Daoy (cell line): ENCODE measurements around the gene COPG2. TPM values are rescaled to one million over a fixed set of nuclear protein-coding genes. Genes with fewer than 3 reads are reported as not detected.
"Not testable (repeated sequence)": the region's sequence is repeated elsewhere in the genome, so short reads cannot be mapped to it uniquely, and the experiment has no call there.

Experiments used
- DNase-seq: peaks from one replicate; pipeline ENCODE4 v3.0.0-alpha.2; 2015; ENCODE audit warnings: low read depth
- total RNA-seq: library from RNA; depleted of rRNA; stranded (reverse); fragments of >200 nt; shearing (Covaris generic); gene quantifications from 2 replicates; pipeline ENCODE4 v1.2.3, GENCODE V29; 2014

The COPG2 gene
- total RNA-seq, 1 experiment from 2014 or later = 57.5 TPM

- no peak for DNase-seq
Measured at GRCh38 chr7:130649004-130649790, 19.4 kb downstream of the COPG2 start.

GRCh38 chr7:130648580-130648979 is 20.0 kb downstream of the COPG2 start:
- DNase-seq = no peak

DNA sequence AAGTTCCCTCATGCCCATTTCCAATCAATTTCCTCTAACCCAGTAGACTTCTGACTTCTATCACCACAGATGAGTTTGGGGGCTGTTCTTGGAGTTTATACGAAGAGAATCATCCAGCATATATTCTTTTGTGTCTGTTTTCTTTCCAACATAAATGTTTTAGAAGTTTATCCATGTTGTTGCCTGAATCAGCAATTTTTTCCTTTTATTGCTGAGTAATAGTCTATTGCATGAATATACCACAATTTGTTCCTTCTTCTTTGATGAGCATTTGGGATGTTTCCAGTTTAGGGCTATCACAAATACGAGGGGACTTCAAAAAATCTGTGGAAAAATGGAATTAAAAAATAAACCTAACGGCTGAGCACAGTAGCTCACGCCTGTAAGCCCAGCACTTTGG is 26.2 kb downstream of the COPG2 start:
- no peak for DNase-seq

DNA sequence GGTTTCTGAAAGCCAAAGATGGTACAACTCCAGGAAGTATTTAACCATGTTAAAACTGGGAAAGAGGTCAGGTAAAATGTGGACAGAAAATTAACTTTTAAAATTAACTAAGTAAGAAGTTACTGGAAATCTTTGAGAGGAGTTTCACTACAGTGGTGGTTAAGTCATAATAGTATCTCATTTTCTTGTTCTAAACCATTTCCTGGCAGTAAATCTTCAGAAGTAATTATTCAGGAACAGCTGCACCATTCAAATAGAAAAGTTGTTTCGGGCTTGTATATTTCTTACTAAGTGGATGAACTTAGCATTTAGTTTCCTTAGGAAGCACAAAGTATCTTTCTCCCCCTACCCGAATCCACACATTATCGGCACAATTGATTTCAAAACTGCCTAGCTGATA is 27.1 kb downstream of the COPG2 start:
- DNase-seq = no peak

DNA sequence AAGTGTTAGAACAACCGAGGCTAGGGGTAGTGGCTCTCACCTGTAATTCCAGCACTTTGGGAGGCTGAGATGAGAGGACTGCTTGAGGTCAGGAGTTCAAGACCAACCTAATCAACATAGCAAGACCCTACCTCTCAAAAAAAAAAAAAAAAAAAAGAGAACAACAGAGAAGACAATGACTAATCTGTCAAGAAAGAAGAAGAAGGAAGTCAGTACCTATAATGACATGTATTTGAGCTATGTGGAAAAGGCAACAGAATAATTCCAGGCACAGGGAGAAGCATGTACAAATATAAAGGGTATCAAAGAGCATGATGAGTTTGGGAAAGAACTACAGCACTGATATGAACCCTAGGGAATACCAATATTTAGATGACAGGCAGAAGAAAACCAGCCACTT is 27.5 kb downstream of the COPG2 start:
- no peak for DNase-seq

DNA sequence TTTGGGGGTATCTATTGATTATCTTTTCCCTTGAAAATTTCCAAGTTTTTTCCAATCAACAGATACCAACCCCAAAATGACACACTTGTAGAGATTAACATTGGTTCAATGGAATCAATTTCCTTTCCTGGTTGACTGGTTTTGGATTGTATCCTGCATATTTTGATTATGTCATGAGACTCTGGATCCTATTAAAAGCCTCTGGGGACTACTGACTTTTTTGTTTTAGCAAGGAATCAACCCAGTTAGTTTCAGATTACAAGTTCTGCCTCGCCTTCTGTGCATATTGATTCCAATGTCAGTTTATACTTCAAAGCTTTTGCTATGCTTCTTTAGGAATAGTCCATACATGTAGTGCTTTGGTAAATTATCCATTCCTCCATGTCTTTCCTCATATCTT is 29.2 kb downstream of the COPG2 start:
- no peak for DNase-seq

DNA sequence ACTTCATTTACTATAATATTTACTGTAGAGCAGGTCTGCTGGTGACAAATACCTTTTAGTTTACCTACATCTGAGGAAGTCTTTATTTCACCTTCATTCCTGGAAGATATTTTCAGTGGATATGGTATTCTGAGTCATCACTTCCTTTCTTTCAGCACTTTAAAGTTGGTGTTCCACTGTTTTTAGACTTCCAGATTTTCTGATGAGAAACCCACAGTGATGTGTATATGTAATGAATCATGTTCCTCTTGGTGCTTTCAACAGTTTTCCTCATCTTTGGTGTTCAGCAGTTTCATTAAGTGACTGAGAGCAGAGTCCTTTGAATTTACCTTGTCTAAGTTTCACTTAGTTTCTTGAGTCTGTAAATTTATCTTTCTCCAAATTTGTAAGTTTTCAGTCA is 36.4 kb downstream of the COPG2 start:
- peak; percentile 38 for DNase-seq

- DNase-seq = no peak
Measured at GRCh38 chr7:130628901-130629300, 39.6 kb downstream of the COPG2 start.

- no peak for DNase-seq
Measured at GRCh38 chr7:130627775-130628174, 40.8 kb downstream of the COPG2 start.

DNA sequence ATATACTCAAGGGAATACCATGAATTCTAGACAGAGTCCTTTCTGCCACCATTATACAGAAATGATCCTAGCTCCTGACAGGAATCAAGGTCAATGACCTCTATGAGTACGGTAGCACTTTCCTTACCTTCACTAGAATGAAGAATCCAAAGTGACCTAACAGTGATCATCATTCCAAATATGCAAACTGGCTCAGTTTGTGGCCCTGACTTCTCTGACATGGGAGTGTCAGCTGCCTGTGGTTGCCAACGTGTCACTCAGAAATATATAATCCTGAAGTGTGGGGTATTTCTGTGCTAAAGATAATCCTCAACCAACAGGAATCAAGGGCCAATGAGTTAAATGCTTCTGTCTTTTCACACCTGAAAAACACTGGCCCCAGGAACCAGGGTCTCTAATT is 45.7 kb downstream of the COPG2 start:
- DNase-seq = no peak

DNA sequence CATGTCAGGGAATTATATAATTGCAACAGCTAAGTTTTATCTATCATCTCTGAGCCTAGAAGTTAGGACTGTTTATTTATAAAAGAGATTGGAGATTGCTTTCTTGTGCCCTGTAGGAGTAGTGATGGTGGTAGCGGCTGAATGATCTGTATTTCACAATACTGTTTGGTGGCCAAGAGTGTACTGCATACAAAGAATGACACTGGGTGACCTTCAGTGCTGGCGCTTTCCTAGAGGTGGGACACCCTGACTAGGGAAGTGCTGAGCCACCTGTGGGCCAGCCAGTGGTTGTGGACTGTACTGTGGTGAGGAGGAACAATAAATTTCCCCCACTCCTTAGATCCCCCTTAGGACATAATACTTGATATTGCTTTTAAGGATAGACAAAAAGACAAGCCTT is 53.0 kb downstream of the COPG2 start:
- DNase-seq = no peak

- no peak for DNase-seq
Measured at GRCh38 chr7:130614449-130614848, 54.1 kb downstream of the COPG2 start.

DNA sequence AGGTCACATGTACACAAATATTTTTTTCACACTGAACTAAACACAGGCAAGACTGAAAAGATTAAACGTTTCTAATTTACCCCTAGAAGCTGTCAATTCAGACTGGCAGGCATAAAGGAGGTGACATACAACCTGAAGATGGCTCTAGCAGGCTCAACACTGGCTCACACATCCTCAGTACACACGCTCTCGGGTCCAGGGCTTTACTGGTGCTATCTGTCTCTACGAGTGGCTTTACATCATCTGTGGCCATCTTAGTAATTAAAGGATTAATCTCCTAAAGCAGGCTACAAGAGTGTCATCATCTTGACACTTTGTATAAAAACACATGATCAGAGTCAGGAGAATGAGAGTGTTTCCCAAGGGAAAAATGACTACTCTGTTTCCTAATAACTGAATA is 57.3 kb downstream of the COPG2 start:
- DNase-seq = no peak

GRCh38 chr7:130607066-130607465 is 61.5 kb downstream of the COPG2 start:
- DNase-seq = not testable (repeated sequence)

DNA sequence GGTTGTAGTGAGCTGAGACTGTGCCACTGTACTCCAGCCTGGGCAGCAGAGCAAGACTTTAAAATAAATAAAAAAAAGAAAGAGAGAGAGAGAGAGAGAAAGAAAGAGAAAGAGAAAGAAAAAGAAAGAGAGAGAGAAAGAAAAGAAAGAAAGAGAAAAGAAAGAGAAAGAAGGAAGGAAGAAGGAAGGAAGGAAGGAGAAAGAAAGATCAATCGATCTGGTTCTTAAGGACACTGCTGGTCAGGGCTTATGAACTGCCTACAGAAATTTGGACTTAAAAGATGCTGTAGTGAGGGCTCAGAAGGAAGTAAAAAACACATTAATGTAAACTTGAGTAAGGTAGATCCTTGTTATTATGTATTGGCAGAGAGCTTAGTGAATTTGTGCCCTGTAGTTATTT is 62.4 kb downstream of the COPG2 start:
- no peak for DNase-seq

- DNase-seq = no peak
Measured at GRCh38 chr7:130598056-130598455, 70.5 kb downstream of the COPG2 start.

DNA sequence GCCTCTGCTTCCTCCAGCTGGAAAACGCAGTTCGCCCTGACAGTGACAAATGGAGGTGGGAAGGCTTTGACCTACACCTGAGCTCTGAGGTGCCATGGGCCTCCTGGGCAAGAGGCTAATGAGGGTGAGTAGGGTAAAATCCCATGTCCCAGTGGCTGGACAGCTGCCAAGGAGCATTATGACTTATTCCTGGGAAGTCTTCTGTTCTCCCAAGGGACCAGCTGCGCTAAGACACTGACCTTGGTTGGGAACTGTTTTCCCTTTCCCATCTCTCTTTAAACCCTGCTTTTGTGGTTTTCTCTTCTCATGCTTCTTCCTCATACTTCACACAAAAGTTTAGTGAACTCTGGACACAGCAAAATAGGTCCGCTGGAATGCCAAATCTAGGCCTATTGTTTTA is 72.6 kb downstream of the COPG2 start:
- peak; percentile 37 for DNase-seq

DNA sequence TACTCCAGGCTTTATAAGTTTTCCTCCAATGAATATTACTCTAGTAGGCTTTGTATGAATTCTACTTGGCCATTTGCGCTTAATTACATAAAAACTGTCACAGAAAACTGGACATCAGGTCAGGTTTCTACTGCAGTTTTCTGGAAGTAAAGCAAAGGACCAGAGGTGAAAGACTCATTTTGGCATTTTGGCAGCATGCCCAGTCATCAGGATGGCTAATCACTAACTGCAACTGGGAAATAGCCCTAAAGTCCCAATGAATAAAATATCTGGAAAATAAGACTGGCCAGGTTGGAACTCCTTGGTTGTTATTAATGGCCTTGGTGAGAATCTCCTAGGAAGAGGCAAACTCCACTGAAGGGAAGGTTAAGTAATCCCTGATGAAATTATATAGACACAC is 75.5 kb downstream of the COPG2 start:
- peak; percentile 19 for DNase-seq

DNA sequence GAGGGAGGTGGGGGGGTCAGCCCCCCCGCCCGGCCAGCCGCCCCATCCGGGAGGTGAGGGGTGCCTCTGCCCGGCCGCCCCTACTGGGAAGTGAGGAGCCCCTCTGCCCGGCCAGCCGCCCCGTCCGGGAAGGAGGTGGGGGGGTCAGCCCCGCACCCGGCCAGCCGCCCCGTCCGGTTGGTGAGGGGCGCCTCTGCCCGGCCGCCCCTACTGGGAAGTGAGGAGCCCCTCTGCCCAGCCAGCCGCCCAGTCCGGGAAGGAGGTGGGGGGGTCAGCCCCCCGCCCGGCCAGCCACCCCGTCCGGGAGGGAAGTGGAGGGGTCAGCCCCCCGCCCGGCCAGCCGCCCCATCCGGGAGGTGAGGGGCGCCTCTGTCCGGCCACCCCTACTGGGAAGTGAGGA is 77.1 kb downstream of the COPG2 start:
- not testable (repeated sequence) for DNase-seq

GRCh38 chr7:130585932-130586331 is 82.6 kb downstream of the COPG2 start:
- not testable (repeated sequence) for DNase-seq

DNA sequence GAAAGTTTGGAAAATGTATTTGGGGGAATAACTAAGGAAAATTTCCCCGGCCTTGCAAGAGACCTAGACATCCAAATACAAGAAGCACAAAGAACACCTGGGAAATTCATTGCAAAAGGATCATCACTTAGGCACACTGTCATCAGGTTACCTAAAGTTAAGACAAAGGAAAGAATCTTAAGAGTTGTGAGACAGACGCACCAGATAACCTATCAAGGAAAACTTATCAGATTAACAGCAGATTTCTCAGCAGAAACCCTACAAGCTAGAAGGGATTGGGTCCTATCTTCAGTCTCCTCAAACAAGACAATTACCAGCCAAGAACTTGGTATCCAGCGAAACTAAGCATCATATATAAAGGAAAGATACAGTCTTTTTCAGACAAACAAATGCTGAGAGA is 93.4 kb downstream of the COPG2 start:
- DNase-seq = not testable (repeated sequence)

DNA sequence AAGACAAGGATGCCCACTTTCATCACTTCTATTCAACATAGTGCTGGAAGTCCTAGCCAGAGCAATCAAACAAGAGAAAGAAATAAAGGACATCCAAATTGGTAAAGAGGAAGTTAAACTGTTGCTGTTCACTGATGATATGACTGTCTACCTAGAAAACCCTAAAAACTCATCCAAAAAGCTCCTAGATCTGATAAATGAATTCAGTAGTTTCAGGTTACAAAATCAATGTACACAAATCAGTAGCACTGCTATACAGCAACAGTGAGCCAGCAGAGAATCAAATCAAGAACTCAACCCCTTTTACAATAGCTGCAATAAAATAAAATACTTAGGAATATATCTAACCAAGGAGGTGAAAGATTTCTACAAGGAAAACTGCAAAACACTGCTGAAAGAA is 98.4 kb downstream of the COPG2 start:
- DNase-seq = not testable (repeated sequence)

DNA sequence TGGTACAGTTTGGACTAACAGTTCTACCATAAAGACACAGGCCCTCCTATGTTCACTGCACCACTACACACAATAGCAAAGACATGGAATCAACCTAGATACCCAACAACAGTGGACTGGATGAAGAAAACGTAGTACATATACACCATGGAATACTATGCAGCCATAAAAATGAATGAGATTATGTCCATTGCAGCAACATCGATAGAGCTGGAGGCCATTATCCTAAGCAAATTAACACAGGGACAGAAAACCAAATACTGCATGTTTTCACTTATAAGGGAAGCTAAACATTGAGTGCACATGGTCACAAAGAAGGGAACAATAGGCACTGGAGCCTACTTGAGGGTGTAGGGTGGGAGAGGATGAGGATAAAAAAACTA is 101.7 kb downstream of the COPG2 start:
- no peak for DNase-seq
